Spleen (tissue), 11 donors: ENCODE results near the gene KRTAP5-1. TPM values are rescaled to one million over a fixed set of nuclear protein-coding genes. Genes with fewer than 3 reads are reported as not detected.

Experiments used
- DNase-seq: peaks from one replicate; pipeline ENCODE4 v3.0.0-alpha.2; 2020
- H3K27ac ChIP-seq, 8 donors: fragments of 200-600 bp; sonication (generic) in 7 of 8; 1 replicate in 4 of 8; 2 replicates in 4 of 8; pipeline versions ENCODE4 v1.5.0 to v1.8.0; 2016 to 2021; ENCODE audit warnings: inconsistent platforms in 4 of 8, mild to moderate bottlenecking in 4 of 8, moderate library complexity in 1 of 8
- H3K27me3 ChIP-seq, 7 donors: fragments of 200-600 bp; sonication (generic) in 6 of 7; replicated peaks in 1 of 7; 1 replicate in 4 of 7; 2 replicates in 3 of 7; pipeline versions ENCODE4 v1.5.0 to v1.8.0; 2016 to 2021; ENCODE audit warnings: inconsistent platforms in 3 of 7, mild to moderate bottlenecking in 1 of 7
- H3K36me3 ChIP-seq, 6 donors: fragments of 200-600 bp; sonication (generic) in 5 of 6; 1 replicate in 4 of 6; 2 replicates in 2 of 6; pipeline versions ENCODE4 v1.5.0 to v1.8.0; 2016 to 2021; ENCODE audit warnings: inconsistent platforms in 2 of 6
- H3K4me1 ChIP-seq, 6 donors: fragments of 200-600 bp; sonication (generic) in 5 of 6; 1 replicate in 3 of 6; 2 replicates in 3 of 6; pipeline versions ENCODE4 v1.5.0 to v1.8.0; 2016 to 2021; ENCODE audit warnings: inconsistent platforms in 3 of 6
- H3K4me3 ChIP-seq, 8 donors: fragments of 200-600 bp; sonication (generic) in 7 of 8; 1 replicate in 4 of 8; 2 replicates in 4 of 8; pipeline versions ENCODE4 v1.5.0 to v1.8.0; 2016 to 2021; ENCODE audit warnings: inconsistent platforms in 4 of 8, mild to moderate bottlenecking in 4 of 8, moderate library complexity in 2 of 8
- H3K9me3 ChIP-seq, 8 donors: fragments of 200-600 bp; sonication (generic) in 7 of 8; 1 replicate in 4 of 8; 2 replicates in 4 of 8; pipeline versions ENCODE4 v1.5.0 to v1.8.0; 2016 to 2021; ENCODE audit warnings: inconsistent platforms in 4 of 8
- CTCF ChIP-seq, 11 experiments: fragments of 200-600 bp in 7 of 11; fragments of 450-650 bp in 4 of 11; sonication (generic) in 4 of 11; IDR thresholded peaks in 8 of 11; conservative IDR thresholded peaks in 3 of 11; 1 replicate in 7 of 11; 2 replicates in 4 of 11; pipeline versions ENCODE4 v1.4.0 to v1.8.0; 2016 to 2021; ENCODE audit warnings: antibody characterized with exemption in 11 of 11, inconsistent platforms in 4 of 11, mild to moderate bottlenecking in 1 of 11
- POLR2A ChIP-seq, 3 donors: fragments of 450-650 bp; IDR thresholded peaks; one replicate each; pipeline ENCODE4 v1.5.1; 2017; ENCODE audit warnings: antibody characterized with exemption in 3 of 3, mild to moderate bottlenecking in 1 of 3
- POLR2AphosphoS5 ChIP-seq, 3 donors: sonication (generic); formaldehyde crosslinking; IDR thresholded peaks; one replicate each; pipeline ENCODE4 v1.5.1; 2017; ENCODE audit warnings: antibody characterized with exemption in 3 of 3
- WGBS, 5 donors: extraction: QIAGEN DNeasy Blood & Tissue Kit in 3 of 5; methylation state at CpG; one replicate each; pipeline versions ENCODE4 v1.1.5 to v1.1.7; 2013 to 2018; 5-methylcytosine and 5-hydroxymethylcytosine counted together
- intact Hi-C: fragments of 100-400 bp; cut with DNase I; formaldehyde crosslinking; loops from one replicate; pipeline ENCODE4 v1.15.0; 2023; ENCODE audit warnings: low total_unique reads
- polyA plus RNA-seq, 3 donors: library from polyadenylated mRNA; stranded (reverse); fragments of 200-250 nt; gene quantifications; one replicate each; pipeline ENCODE4 v1.2.1, GENCODE V29; 2013
- total RNA-seq, 7 donors: library from RNA; depleted of rRNA in 3 of 7; stranded (reverse); fragments of >200 nt in 3 of 7; fragmentation: NEBNext Ultra II Directional in 4 of 7; extraction: Animal tissue kit (Norgen Biotek cat#: 25700) in 4 of 7; gene quantifications; one replicate each; pipeline versions ENCODE4 v1.1.0 to v1.2.1, GENCODE V29; 2016 to 2021
- donor health status: healthy with polysubstance abuse.
- donor health status: DM: no; HTN: no; CAD: no; lungs with moderate emphysema.
- donor health status: DM: no; HTN: no; CAD: no.
- donor health status: Bipolar disorder and iron deficiency.
- donor health status: healthy.
- donor health status: DM: no; HTN: no; CAD: no.
- donor health status: DM: yes; HTN: yes; CAD: no.

The KRTAP5-1 gene
- total and polyA plus RNA-seq, 10 donors: not detected

DNA sequence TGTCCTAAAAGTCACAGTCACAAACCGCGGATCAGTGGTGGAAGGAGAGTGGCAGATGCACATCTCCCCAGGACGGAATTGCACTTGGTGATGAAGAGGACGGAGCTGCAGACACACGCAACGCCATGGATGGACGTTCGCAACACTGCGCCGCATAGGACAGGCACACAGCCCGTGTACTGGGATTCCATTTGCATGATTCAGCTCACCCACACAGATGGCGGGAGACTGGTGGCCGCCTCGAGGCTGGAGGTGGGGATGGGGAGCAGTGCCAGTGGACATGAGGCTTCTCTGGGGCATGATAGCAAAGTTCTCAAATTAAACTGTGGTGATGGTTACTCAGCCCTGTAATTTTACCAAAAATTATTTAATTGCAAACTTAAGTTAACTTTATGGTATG, 50.4 kb downstream of the KRTAP5-1 start:
- Histone ChIP-seq H3K27ac (no peak overlapping the region), H3K9me3 (no peaks in the 10 kb centered on the region), H3K27me3 (peaks cover 0 to 8% (median 0%) of the 10 kb centered on the region in 7 donors), H3K4me1 (peaks cover 13 to 78% (median 67%) of the 10 kb centered on the region in 6 donors), H3K36me3 (peaks cover 0 to 57% (median 15%) of the 10 kb centered on the region in 6 donors), H3K4me3 (no peak overlapping the region)
- intact Hi-C loops: no loop called here
- WGBS, 5 donors: 90 to 94% (median 93%) methylated on average over 12 to 14 of the region's 14 CpGs
- DNase-seq: no peak
- TF ChIP-seq POLR2A (IDR thresholded peaks at IDR 0.05): no peak
- TF ChIP-seq POLR2AphosphoS5 (IDR thresholded peaks at IDR 0.05): peak in 1 of 3 donors; percentile 7
- no peak for TF ChIP-seq CTCF (IDR thresholded peaks at IDR 0.05 in 8 of 11, conservative IDR thresholded peaks at IDR 0.05 in 3 of 11)

Other genes starting within 250 kb of the KRTAP5-1 start
- under 1 TPM; 0.26 to 0.77 (median 0.47) TPM for gene BRSK2, start 195.3 kb downstream of the KRTAP5-1 start, total RNA-seq
- 1 to 10 TPM in 1 of 3 donors, under 1 TPM in 2; 0.17 to 1.5 (median 0.32) TPM for gene BRSK2, start 195.3 kb downstream of the KRTAP5-1 start, polyA plus RNA-seq
- 10 to 100 TPM; 28.1 to 49.8 (median 42.3) TPM for gene MOB2, start 98.5 kb downstream of the KRTAP5-1 start, total RNA-seq
- gene MOB2, start 98.5 kb downstream of the KRTAP5-1 start, polyA plus RNA-seq: 10 to 100 TPM; 30.5 to 51.5 (median 32.6) TPM
- 10 to 100 TPM in 1 of 7 donors, 1 to 10 TPM in 6; 1.4 to 18.4 (median 3.1) TPM for gene DUSP8, start 13.0 kb downstream of the KRTAP5-1 start, total RNA-seq
- 1 to 10 TPM in 1 of 3 donors, under 1 TPM in 2; 0.38 to 3.2 (median 0.87) TPM for gene DUSP8, start 13.0 kb downstream of the KRTAP5-1 start, polyA plus RNA-seq
- not detected for gene KRTAP5-2, start 13.0 kb upstream of the KRTAP5-1 start, total RNA-seq
- gene KRTAP5-2, start 13.0 kb upstream of the KRTAP5-1 start, polyA plus RNA-seq: not detected
- gene KRTAP5-3, start 23.2 kb upstream of the KRTAP5-1 start, total RNA-seq: not detected
- not detected for gene KRTAP5-3, start 23.2 kb upstream of the KRTAP5-1 start, polyA plus RNA-seq
- not detected for gene KRTAP5-4, start 36.9 kb upstream of the KRTAP5-1 start, total RNA-seq
- gene KRTAP5-4, start 36.9 kb upstream of the KRTAP5-1 start, polyA plus RNA-seq: not detected
- not detected for gene KRTAP5-5, start 44.5 kb upstream of the KRTAP5-1 start, total RNA-seq
- not detected for gene KRTAP5-5, start 44.5 kb upstream of the KRTAP5-1 start, polyA plus RNA-seq
- gene KRTAP5-6, start 111.9 kb upstream of the KRTAP5-1 start, total RNA-seq: not detected
- not detected for gene KRTAP5-6, start 111.9 kb upstream of the KRTAP5-1 start, polyA plus RNA-seq
- gene IFITM10, start 165.3 kb upstream of the KRTAP5-1 start, total RNA-seq: 10 to 100 TPM in 2 of 7 donors, 1 to 10 TPM in 5; 6.7 to 41.6 (median 8.2) TPM
- 1 to 10 TPM in 2 of 3 donors, under 1 TPM in 1; 0.80 to 6.9 (median 2.4) TPM for gene IFITM10, start 165.3 kb upstream of the KRTAP5-1 start, polyA plus RNA-seq
- gene CTSD, start 178.6 kb upstream of the KRTAP5-1 start, total RNA-seq: 1,000 to 10,000 TPM in 2 of 7 donors, 100 to 1,000 TPM in 5; 653 to 1,234 (median 749) TPM
- 1,000 to 10,000 TPM in 1 of 3 donors, 100 to 1,000 TPM in 2; 289 to 1,120 (median 418) TPM for gene CTSD, start 178.6 kb upstream of the KRTAP5-1 start, polyA plus RNA-seq
- gene SYT8, start 249.7 kb upstream of the KRTAP5-1 start, total RNA-seq: not detected
- under 1 TPM in 1 of 3 donors, not detected in 2; 0.83 TPM for gene SYT8, start 249.7 kb upstream of the KRTAP5-1 start, polyA plus RNA-seq